ENCODE data around the gene TTYH2. TPM values are rescaled to one million over a fixed set of nuclear protein-coding genes. Genes with fewer than 3 reads are reported as not detected.
"Not testable (repeated sequence)": the region's sequence is repeated elsewhere in the genome, so short reads cannot be mapped to it uniquely, and the experiment has no call there.

Gene TTYH2
- total and polyA plus RNA-seq, 2 donors (not counting 1 experiment from before 2014, with no cell fraction given) = 3.0 to 3.1 TPM

GRCh38 chr17:74187761-74188160 lies 25.6 kb upstream of the TTYH2 start:
- H3K27ac Mint-ChIP-seq = no peak overlapping the region
- H3K4me1 ChIP-seq (ENCODE audit: control insufficient read depth in 2 of 2, insufficient read depth in 2 of 2, low read length in 2 of 2) = no peaks in the 10 kb centered on the region
- H3K4me3 Mint-ChIP-seq = no peak overlapping the region
- peaks cover 25% of the 10 kb centered on the region for H3K27me3 Mint-ChIP-seq
- ATAC-seq (ENCODE audit: low read depth) (no peak), DNase-seq (no peak)
- peaks cover 0 to 4% (median 2%) of the 10 kb centered on the region in 4 experiments for H3K27me3 ChIP-seq (replicated peaks in 1 of 4; ENCODE audit: control extremely low read depth in 1 of 4, control insufficient read depth in 3 of 4, insufficient read depth in 4 of 4, low read length in 3 of 4)
- no peak overlapping the region for H3K4me2 ChIP-seq (replicated peaks; ENCODE audit: low read depth, low read length, poor library complexity, severe bottlenecking)
- TF ChIP-seq CTCF (IDR thresholded peaks at IDR 0.05) (no peak), EZH2 (IDR thresholded peaks at IDR 0.05; ENCODE audit: borderline replicate concordance, insufficient read depth, low read depth, low read length, poor library complexity, severe bottlenecking) (no peak)
- no peak overlapping the region for H2AFZ ChIP-seq (ENCODE audit: insufficient read depth, low read depth, low read length, poor library complexity, severe bottlenecking)
- no peaks in the 10 kb centered on the region for H3K4me1 Mint-ChIP-seq
- H3K4me3 ChIP-seq (ENCODE audit: control extremely low read depth in 1 of 5, extremely low read depth in 1 of 5, insufficient read depth in 1 of 5, low read depth in 2 of 5, low read length in 4 of 5) = no peak overlapping the region
- H4K20me1 ChIP-seq (ENCODE audit: control insufficient read depth, insufficient read depth, low read length, poor library complexity, severe bottlenecking) = no peaks in the 10 kb centered on the region
- H3K9me3 ChIP-seq (ENCODE audit: control extremely low read depth in 1 of 3, control insufficient read depth in 2 of 3, insufficient read depth in 1 of 3, low read length in 2 of 3) = peaks cover 0 to 5% (median 3%) of the 10 kb centered on the region in 3 donors
- H3K79me2 ChIP-seq (ENCODE audit: control insufficient read depth, insufficient read depth, low read length) = no peaks in the 10 kb centered on the region
- intact Hi-C loops (cut with micrococcal nuclease) = no loop called here
- POLR2A ChIA-PET = no interaction called here
- peaks cover 2% of the 10 kb centered on the region for H3K9me3 Mint-ChIP-seq (ENCODE audit: insufficient read depth)
- WGBS (ENCODE audit: insufficient coverage) = 86% methylated on average over 7 of the region's 11 CpGs
- H3K36me3 ChIP-seq (replicated peaks in 1 of 2; ENCODE audit: control extremely low read depth in 1 of 2, control insufficient read depth in 1 of 2, extremely low read depth in 1 of 2, insufficient read depth in 2 of 2, low read length in 1 of 2) = no peaks in the 10 kb centered on the region
- CTCF ChIA-PET = no interaction called here
- H3K27ac ChIP-seq (ENCODE audit: low read length in 2 of 2) = no peak overlapping the region
- no peak overlapping the region for H3K9ac ChIP-seq (ENCODE audit: low read length)

GRCh38 chr17:74188687-74189086 lies 24.7 kb upstream of the TTYH2 start:
- H3K9me3 Mint-ChIP-seq (ENCODE audit: insufficient read depth); POLR2A ChIA-PET; H3K4me2 ChIP-seq (replicated peaks; ENCODE audit: low read depth, low read length, poor library complexity, severe bottlenecking); ATAC-seq (ENCODE audit: low read depth); H3K4me1 Mint-ChIP-seq; H3K27ac ChIP-seq (ENCODE audit: low read length in 2 of 2); H3K4me1 ChIP-seq (ENCODE audit: control insufficient read depth in 2 of 2, insufficient read depth in 2 of 2, low read length in 2 of 2); H3K4me3 Mint-ChIP-seq; H4K20me1 ChIP-seq (ENCODE audit: control insufficient read depth, insufficient read depth, low read length, poor library complexity, severe bottlenecking); DNase-seq; H3K9ac ChIP-seq (ENCODE audit: low read length); H2AFZ ChIP-seq (ENCODE audit: insufficient read depth, low read depth, low read length, poor library complexity, severe bottlenecking); H3K9me3 ChIP-seq (ENCODE audit: control extremely low read depth in 1 of 3, control insufficient read depth in 2 of 3, insufficient read depth in 1 of 3, low read length in 2 of 3); H3K79me2 ChIP-seq (ENCODE audit: control insufficient read depth, insufficient read depth, low read length); H3K27ac Mint-ChIP-seq; H3K36me3 ChIP-seq (replicated peaks in 1 of 2; ENCODE audit: control extremely low read depth in 1 of 2, control insufficient read depth in 1 of 2, extremely low read depth in 1 of 2, insufficient read depth in 2 of 2, low read length in 1 of 2); H3K4me3 ChIP-seq (ENCODE audit: control extremely low read depth in 1 of 5, extremely low read depth in 1 of 5, insufficient read depth in 1 of 5, low read depth in 2 of 5, low read length in 4 of 5); intact Hi-C loops (cut with micrococcal nuclease): not testable (repeated sequence)
- H3K27me3 Mint-ChIP-seq = peaks cover 29% of the 10 kb centered on the region
- 87% methylated on average over 3 of the region's 4 CpGs for WGBS (ENCODE audit: insufficient coverage)
- CTCF ChIA-PET = interaction anchor here (1.3 kb wide), 1 partner anchor 15 kb away, joined by 3 read pairs; the partner anchor contains the start of gene RPL38
- peaks cover 0 to 12% (median 6%) of the 10 kb centered on the region in 4 experiments for H3K27me3 ChIP-seq (replicated peaks in 1 of 4; ENCODE audit: control extremely low read depth in 1 of 4, control insufficient read depth in 3 of 4, insufficient read depth in 4 of 4, low read length in 3 of 4)
